HG03469 (cell line): ENCODE data around the gene TSC1.

Experiments
- ATAC-seq: cut with Tn5 transposase; IDR thresholded peaks from one replicate; pipeline ENCODE4 v1.9.1; 2021; ENCODE audit warnings: mild to moderate bottlenecking, moderate library complexity, moderate number of reproducible peaks; ENCODE audit not compliant: unreplicated experiment

Gene TSC1

DNA sequence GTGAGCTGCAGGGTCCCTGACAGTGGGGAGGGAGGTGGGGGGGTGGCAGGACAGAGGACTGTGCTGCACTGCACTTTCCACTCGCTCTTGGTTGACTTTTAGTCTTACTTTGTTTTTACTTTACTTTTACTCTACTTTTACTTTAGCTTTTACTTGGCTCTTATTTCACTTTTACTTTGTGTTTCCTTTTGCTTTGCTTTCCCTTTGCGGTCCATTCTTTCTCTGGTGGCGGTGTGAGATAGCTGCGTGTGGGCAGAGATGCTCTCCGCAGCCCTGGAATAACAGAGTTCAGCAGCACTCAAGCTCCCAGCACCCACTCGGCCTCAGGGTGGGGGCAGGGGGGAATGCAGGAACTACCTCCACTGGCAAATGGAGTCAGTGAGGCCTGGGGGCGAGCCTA is 71.0 kb downstream of the TSC1 start:
- no peak for ATAC-seq

GRCh38 chr9:132869266-132869665 is 75.2 kb downstream of the TSC1 start:
- no peak for ATAC-seq

- no peak for ATAC-seq
Observed at GRCh38 chr9:132866898-132867297, 77.5 kb downstream of the TSC1 start.

DNA sequence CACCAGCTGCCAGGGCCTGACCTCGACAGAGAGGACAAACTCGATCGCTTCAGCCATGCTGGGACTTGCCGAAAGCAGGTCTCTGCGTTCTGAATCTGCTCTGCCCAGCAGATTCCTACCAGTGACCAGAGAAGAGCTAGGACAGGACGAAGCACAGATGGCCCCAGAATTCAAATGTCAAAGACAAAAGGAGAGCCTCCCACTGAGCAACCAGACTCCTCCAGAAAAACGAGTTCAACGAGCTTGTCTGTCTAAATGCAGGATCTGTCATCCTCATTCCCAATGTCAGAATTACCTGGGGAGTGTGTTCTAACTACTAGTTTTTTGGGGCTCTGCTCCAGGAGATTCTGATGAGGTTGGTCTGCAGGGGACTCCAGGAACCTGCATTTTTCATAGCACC is 79.7 kb downstream of the TSC1 start:
- ATAC-seq = no peak

- no peak for ATAC-seq
Observed at GRCh38 chr9:132864277-132864676, 80.1 kb downstream of the TSC1 start.

DNA sequence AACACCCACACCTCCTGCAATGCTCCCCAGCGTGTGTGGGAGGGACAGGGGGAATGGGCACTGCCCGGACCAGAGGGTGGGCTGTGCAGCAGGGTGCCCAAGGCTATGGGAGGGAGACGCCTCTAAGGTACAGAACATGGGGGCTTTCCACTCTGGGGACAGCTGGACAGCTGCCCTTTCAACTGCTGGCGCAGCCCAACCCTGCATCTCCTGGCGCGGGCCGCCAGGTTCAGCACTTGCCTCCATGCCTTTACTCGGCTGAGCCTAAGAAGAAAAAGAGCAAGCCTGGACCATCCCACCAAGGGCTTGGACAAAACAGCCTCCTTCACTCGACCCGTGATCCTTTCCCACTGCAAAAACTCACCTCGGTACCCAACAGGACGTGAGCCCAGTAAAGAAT is 81.3 kb downstream of the TSC1 start:
- no peak for ATAC-seq

- no peak for ATAC-seq
Observed at GRCh38 chr9:132862533-132862932, 81.9 kb downstream of the TSC1 start.

GRCh38 chr9:132861666-132862065 is 82.8 kb downstream of the TSC1 start:
- no peak for ATAC-seq

GRCh38 chr9:132858751-132859150 is 85.7 kb downstream of the TSC1 start:
- no peak for ATAC-seq

DNA sequence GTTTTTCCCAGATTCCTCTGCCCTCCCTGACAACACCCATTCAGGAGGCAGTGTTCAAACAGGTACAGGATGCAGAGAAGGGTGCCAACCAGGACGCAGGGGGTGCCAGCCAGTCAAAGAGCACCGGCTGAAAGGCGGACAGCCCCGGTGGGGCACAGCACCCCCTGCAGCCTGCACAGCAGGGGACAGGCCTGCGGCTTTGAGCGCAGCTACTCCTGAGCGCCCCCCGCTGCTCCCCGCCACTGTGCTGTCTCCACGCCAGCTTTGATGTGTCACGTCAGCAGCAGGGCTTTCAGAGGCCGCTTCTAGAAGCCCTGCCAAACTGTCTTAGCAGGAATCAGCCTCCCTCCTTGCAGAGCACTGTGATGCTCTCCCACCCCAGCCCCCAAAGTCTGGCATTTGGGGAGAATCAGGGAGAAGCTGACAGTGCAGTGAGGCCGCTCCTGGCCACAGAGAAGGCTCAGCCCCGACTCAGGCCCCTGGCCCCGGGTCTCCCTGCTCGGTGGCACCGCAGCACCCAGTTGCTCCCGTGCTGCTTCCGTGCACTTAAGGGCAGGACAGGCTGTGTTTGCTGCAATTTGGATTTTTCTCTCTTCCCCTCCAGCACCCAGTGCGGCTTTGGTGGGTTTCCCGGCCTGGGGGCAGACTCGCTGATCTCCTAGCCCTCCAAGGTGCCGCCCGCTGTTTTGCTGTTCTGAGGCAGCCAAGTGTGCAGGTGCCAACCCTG is 86.6 kb downstream of the TSC1 start:
- ATAC-seq = no peak

- ATAC-seq = no peak
Observed at GRCh38 chr9:132857031-132857430, 87.4 kb downstream of the TSC1 start.

DNA sequence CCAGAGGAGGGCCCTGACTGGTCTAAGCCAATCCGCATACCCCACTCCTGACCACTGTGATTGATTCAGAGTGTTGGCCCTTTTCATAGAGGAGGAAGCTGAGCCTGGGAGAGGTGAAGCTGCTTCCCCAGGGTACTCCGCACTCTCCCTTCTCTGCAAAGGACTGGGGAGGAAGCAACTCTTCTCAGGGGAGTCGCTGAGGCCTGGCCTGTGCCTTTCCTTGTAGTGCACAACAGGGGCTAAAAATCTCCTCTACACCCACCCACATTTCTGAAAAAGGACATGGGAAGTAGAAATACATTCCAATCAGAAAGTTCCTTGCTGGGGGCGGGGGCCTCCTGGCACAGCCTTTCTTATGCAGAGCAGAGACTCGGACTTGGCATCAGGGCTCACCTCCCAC is 88.5 kb downstream of the TSC1 start:
- no peak for ATAC-seq

GRCh38 chr9:132854832-132855231 is 89.6 kb downstream of the TSC1 start:
- ATAC-seq = no peak

DNA sequence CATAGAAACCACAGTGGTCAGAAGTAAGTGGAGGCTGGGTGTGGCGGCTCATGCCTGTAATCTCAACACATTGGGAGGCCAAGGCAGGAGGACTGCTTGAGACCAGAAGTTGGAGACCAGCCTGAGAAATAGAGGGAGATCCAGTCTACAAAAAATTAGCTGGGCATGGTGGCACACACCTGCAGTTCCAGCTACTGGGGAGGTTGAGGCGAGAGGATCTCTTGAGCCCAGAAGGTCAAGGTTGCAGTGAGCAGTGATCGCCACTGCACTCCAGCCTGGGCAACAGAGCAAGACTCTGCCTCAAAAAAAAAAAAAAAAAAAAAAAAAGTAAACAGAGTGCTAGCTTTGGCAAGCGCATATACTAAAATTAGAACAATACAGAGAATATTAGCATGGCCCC is 90.9 kb downstream of the TSC1 start:
- no peak for ATAC-seq

DNA sequence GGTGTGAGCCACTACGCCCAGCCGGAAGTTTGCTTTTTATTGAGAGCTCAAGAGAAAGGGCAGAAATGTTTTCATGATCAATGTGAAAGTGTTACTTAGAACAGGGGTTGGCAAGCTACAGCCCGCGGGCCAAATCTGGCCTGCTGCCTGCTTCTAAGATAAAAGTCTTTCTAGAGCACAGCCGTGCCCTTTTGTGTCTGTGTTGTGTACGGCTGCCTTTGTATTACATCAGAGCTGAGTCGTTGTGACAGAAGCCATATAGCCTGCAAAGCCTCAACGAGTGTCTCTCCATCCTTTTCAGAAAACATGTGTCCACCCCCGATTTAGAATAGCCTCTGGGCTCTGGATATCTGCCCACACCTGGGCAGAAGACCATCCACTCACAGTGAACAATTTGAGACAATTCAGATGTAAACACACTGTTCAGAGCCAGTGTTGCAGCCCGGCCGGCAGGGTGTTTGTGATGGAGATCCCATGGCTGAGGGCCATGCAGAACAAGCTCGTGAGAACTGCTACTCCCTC is 95.2 kb downstream of the TSC1 start:
- ATAC-seq = no peak

- ATAC-seq = no peak
Observed at GRCh38 chr9:132846918-132847515, 97.4 kb downstream of the TSC1 start.

GRCh38 chr9:132846109-132846917 is 98.1 kb downstream of the TSC1 start:
- no peak for ATAC-seq

GRCh38 chr9:132842124-132843044 is 102.0 kb downstream of the TSC1 start:
- ATAC-seq = no peak
